GM21723 (cell line): ENCODE data around the gene SLC44A1.

ENCODE experiments used
- ATAC-seq: cut with Tn5 transposase; IDR thresholded peaks from one replicate; pipeline ENCODE4 v1.9.1; 2021; ENCODE audit warnings: mild to moderate bottlenecking, moderate library complexity; ENCODE audit not compliant: unreplicated experiment

SLC44A1 gene

GRCh38 chr9:105455836-105456475 lies 211.5 kb downstream of the SLC44A1 start:
- ATAC-seq: no peak

- no peak for ATAC-seq
Measured at GRCh38 chr9:105457560-105458294, 213.3 kb downstream of the SLC44A1 start.

DNA sequence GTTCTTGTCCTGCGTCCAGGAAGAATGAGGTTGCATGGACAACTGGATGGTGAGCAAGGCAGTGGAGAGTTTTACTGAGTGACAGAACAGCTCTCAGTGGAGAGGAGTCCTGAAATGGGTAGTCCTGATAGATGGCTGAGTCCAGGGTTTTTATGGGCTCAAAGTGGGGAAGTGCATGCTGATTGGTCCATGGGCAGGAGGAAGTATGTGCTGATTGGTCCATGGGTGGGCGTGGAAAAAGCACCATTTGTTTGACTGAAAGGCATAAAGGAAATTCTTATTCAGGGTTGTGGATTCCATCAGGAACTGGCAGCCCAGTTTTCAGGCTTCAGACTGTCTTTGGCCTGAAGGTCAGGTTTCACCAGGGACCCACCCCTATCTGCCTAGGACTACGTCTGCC lies 214.0 kb downstream of the SLC44A1 start:
- ATAC-seq: no peak

DNA sequence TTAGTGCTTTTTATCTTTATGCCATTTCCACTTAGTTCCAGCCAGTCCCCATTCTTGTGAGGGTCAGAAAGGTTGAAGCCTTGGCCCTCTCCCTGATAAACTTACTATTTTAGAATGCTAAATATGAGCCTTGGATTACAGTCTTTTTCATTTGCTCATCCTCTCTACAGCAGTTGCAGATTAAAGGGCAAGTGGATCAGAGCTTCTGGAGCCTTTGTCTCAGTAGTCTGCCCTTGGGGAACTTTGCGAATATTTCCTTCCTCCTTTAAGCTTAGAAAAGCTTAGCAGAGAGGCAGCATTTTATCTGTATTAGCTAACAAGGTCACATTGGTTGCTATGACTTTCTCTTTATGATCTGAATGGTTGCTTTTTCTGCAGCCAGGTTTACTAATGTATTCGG lies 214.9 kb downstream of the SLC44A1 start:
- ATAC-seq: no peak

DNA sequence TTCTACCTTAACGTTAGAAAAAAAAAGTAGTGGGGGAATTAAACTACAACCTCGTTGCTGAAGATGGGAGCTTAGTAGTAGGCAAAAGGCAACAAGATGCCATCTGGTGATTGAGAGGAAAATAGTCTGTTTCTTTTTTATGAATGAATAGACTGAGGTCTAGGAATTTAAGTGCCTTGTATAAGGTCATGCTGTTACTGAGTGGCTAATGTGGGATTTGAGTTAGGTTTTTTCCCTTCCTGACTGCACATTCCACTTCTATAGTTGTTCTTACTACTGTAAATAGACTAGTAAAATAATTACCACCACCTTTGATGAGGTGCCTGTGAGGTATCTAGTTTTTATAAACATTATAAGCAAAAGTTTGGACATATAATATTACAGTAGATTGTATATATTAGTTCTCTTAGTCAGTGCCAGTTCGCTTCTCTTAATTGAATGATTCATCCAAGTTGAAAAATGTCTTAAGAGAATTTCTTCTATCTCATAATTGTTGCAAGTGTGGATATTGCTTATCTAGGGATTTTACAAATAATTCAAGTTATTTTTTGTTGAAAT lies 222.5 kb downstream of the SLC44A1 start:
- ATAC-seq: no peak

GRCh38 chr9:105468875-105469274 lies 224.4 kb downstream of the SLC44A1 start:
- no peak for ATAC-seq

DNA sequence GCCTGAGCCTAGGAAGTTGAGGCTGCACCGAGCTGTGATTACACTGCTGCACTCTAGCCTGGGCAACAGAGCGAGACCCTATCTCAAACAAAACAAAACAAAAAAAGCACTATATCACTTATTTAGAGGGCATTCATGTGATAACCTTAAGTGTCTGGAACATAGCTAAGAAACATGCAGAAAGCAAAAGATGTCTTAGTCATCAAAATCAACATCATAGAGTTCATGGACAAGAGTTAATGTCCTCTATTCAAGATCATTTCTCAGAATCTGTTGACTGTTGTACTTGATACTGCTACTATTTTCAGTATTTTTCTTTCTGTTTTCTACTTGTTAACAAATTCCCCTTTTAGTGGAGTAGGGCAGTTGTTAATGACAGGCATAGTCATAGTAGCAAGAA lies 228.8 kb downstream of the SLC44A1 start:
- no peak for ATAC-seq

DNA sequence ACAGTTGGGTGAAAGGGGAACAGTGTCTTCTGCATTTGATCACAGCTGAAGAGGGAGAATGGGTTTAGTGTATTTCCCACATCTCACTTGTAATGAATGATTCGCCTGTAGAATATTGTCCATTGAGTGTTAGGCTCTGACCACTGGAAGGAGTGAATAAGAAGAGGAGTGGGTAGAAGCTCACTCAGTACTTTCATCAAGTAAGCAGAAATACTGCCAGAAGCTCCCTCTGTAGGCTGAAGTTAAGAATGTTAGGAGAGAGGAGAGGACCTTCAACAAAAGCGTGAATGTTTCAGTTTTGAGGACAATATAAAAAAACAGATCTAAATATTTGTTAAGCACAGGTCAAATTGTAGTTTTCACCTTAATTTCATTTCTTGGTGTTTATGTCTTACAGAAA lies 230.9 kb downstream of the SLC44A1 start:
- no peak for ATAC-seq

- no peak for ATAC-seq
Measured at GRCh38 chr9:105479846-105480245, 235.4 kb downstream of the SLC44A1 start.

GRCh38 chr9:105483618-105484017 lies 239.2 kb downstream of the SLC44A1 start:
- ATAC-seq: peak; percentile 72

GRCh38 chr9:105484226-105484625 lies 239.8 kb downstream of the SLC44A1 start:
- no peak for ATAC-seq

- ATAC-seq: no peak
Measured at GRCh38 chr9:105485131-105485530, 240.7 kb downstream of the SLC44A1 start.
